Spleen (tissue), 11 donors: ENCODE data around the gene BACH2. TPM values are rescaled to one million over a fixed set of nuclear protein-coding genes. Genes with fewer than 3 reads are reported as not detected.

Source experiments
- DNase-seq: peaks from one replicate; pipeline ENCODE4 v3.0.0-alpha.2; 2020
- H3K27ac ChIP-seq, 8 donors: fragments of 200-600 bp; sonication (generic) in 7 of 8; 1 replicate in 4 of 8; 2 replicates in 4 of 8; pipeline versions ENCODE4 v1.5.0 to v1.8.0; 2016 to 2021; ENCODE audit warnings: inconsistent platforms in 4 of 8, mild to moderate bottlenecking in 4 of 8, moderate library complexity in 1 of 8
- H3K27me3 ChIP-seq, 7 donors: fragments of 200-600 bp; sonication (generic) in 6 of 7; replicated peaks in 1 of 7; 1 replicate in 4 of 7; 2 replicates in 3 of 7; pipeline versions ENCODE4 v1.5.0 to v1.8.0; 2016 to 2021; ENCODE audit warnings: inconsistent platforms in 3 of 7, mild to moderate bottlenecking in 1 of 7
- H3K36me3 ChIP-seq, 6 donors: fragments of 200-600 bp; sonication (generic) in 5 of 6; 1 replicate in 4 of 6; 2 replicates in 2 of 6; pipeline versions ENCODE4 v1.5.0 to v1.8.0; 2016 to 2021; ENCODE audit warnings: inconsistent platforms in 2 of 6
- H3K4me1 ChIP-seq, 6 donors: fragments of 200-600 bp; sonication (generic) in 5 of 6; 1 replicate in 3 of 6; 2 replicates in 3 of 6; pipeline versions ENCODE4 v1.5.0 to v1.8.0; 2016 to 2021; ENCODE audit warnings: inconsistent platforms in 3 of 6
- H3K4me3 ChIP-seq, 8 donors: fragments of 200-600 bp; sonication (generic) in 7 of 8; 1 replicate in 4 of 8; 2 replicates in 4 of 8; pipeline versions ENCODE4 v1.5.0 to v1.8.0; 2016 to 2021; ENCODE audit warnings: inconsistent platforms in 4 of 8, mild to moderate bottlenecking in 4 of 8, moderate library complexity in 2 of 8
- H3K9me3 ChIP-seq, 8 donors: fragments of 200-600 bp; sonication (generic) in 7 of 8; 1 replicate in 4 of 8; 2 replicates in 4 of 8; pipeline versions ENCODE4 v1.5.0 to v1.8.0; 2016 to 2021; ENCODE audit warnings: inconsistent platforms in 4 of 8
- CTCF ChIP-seq, 11 experiments: fragments of 200-600 bp in 7 of 11; fragments of 450-650 bp in 4 of 11; sonication (generic) in 4 of 11; IDR thresholded peaks in 8 of 11; conservative IDR thresholded peaks in 3 of 11; 1 replicate in 7 of 11; 2 replicates in 4 of 11; pipeline versions ENCODE4 v1.4.0 to v1.8.0; 2016 to 2021; ENCODE audit warnings: antibody characterized with exemption in 11 of 11, inconsistent platforms in 4 of 11, mild to moderate bottlenecking in 1 of 11
- POLR2A ChIP-seq, 3 donors: fragments of 450-650 bp; IDR thresholded peaks; one replicate each; pipeline ENCODE4 v1.5.1; 2017; ENCODE audit warnings: antibody characterized with exemption in 3 of 3, mild to moderate bottlenecking in 1 of 3
- POLR2AphosphoS5 ChIP-seq, 3 donors: sonication (generic); formaldehyde crosslinking; IDR thresholded peaks; one replicate each; pipeline ENCODE4 v1.5.1; 2017; ENCODE audit warnings: antibody characterized with exemption in 3 of 3
- WGBS, 5 donors: extraction: QIAGEN DNeasy Blood & Tissue Kit in 3 of 5; methylation state at CpG; one replicate each; pipeline versions ENCODE4 v1.1.5 to v1.1.7; 2013 to 2018; 5-methylcytosine and 5-hydroxymethylcytosine counted together
- intact Hi-C: fragments of 100-400 bp; cut with DNase I; formaldehyde crosslinking; loops from one replicate; pipeline ENCODE4 v1.15.0; 2023; ENCODE audit warnings: low total_unique reads
- polyA plus RNA-seq, 3 donors: library from polyadenylated mRNA; stranded (reverse); fragments of 200-250 nt; gene quantifications; one replicate each; pipeline ENCODE4 v1.2.1, GENCODE V29; 2013
- total RNA-seq, 7 donors: library from RNA; depleted of rRNA in 3 of 7; stranded (reverse); fragments of >200 nt in 3 of 7; fragmentation: NEBNext Ultra II Directional in 4 of 7; extraction: Animal tissue kit (Norgen Biotek cat#: 25700) in 4 of 7; gene quantifications; one replicate each; pipeline versions ENCODE4 v1.1.0 to v1.2.1, GENCODE V29; 2016 to 2021
- donor health status: healthy with polysubstance abuse.
- donor health status: DM: no; HTN: no; CAD: no; lungs with moderate emphysema.
- donor health status: DM: no; HTN: no; CAD: no.
- donor health status: Bipolar disorder and iron deficiency.
- donor health status: healthy.
- donor health status: DM: no; HTN: no; CAD: no.
- donor health status: DM: yes; HTN: yes; CAD: no.

The BACH2 gene
- total and polyA plus RNA-seq, 10 donors: 3.0 to 53.8 (median 32.3) TPM

GRCh38 chr6:90121982-90122381 lies 174.7 kb downstream of the BACH2 start:
- H3K4me1 ChIP-seq: peaks cover 0 to 52% (median 2%) of the 10 kb centered on the region in 6 donors
- peaks cover 0 to under 1% (median 0%) of the 10 kb centered on the region in 8 donors for H3K9me3 ChIP-seq
- no peaks in the 10 kb centered on the region for H3K36me3 ChIP-seq
- TF ChIP-seq POLR2AphosphoS5 (IDR thresholded peaks at IDR 0.05): no peak
- TF ChIP-seq CTCF (IDR thresholded peaks at IDR 0.05 in 8 of 11, conservative IDR thresholded peaks at IDR 0.05 in 3 of 11): no peak
- no peak for TF ChIP-seq POLR2A (IDR thresholded peaks at IDR 0.05)
- WGBS, 5 donors: 55 to 73% (median 62%) methylated on average over 4 of the region's 4 CpGs
- no peaks in the 10 kb centered on the region for H3K27me3 ChIP-seq
- no peak for DNase-seq
- intact Hi-C loops: no loop called here
- no peak overlapping the region for H3K27ac ChIP-seq
- no peak overlapping the region for H3K4me3 ChIP-seq

GRCh38 chr6:90120327-90120726 lies 176.3 kb downstream of the BACH2 start:
- WGBS, 5 donors: 74 to 94% (median 78%) methylated on average over 2 of the region's 2 CpGs
- H3K4me1 ChIP-seq: peaks cover 0 to 38% (median 0%) of the 10 kb centered on the region in 6 donors
- no peak for TF ChIP-seq CTCF (IDR thresholded peaks at IDR 0.05 in 8 of 11, conservative IDR thresholded peaks at IDR 0.05 in 3 of 11)
- TF ChIP-seq POLR2A (IDR thresholded peaks at IDR 0.05): no peak
- no peak for TF ChIP-seq POLR2AphosphoS5 (IDR thresholded peaks at IDR 0.05)

GRCh38 chr6:90119618-90120017 lies 177.0 kb downstream of the BACH2 start:
- TF ChIP-seq POLR2AphosphoS5 (IDR thresholded peaks at IDR 0.05) (no peak), POLR2A (IDR thresholded peaks at IDR 0.05) (no peak), CTCF (IDR thresholded peaks at IDR 0.05 in 8 of 11, conservative IDR thresholded peaks at IDR 0.05 in 3 of 11) (no peak)
- H3K4me3 ChIP-seq: no peak overlapping the region
- no peaks in the 10 kb centered on the region for H3K36me3 ChIP-seq
- peaks cover 0 to 38% (median 0%) of the 10 kb centered on the region in 6 donors for H3K4me1 ChIP-seq
- H3K27ac ChIP-seq: no peak overlapping the region
- H3K9me3 ChIP-seq: peaks cover 0 to 23% (median 11%) of the 10 kb centered on the region in 8 donors
- WGBS, 5 donors: 92 to 98% (median 94%) methylated on average over 3 of the region's 3 CpGs
- DNase-seq: no peak
- no peaks in the 10 kb centered on the region for H3K27me3 ChIP-seq
- intact Hi-C loops: no loop called here

More at GRCh38 chr6:90120327-90120726, 176.3 kb downstream of the BACH2 start:
- H3K9me3 ChIP-seq: peaks cover 0 to 16% (median 8%) of the 10 kb centered on the region in 8 donors
- intact Hi-C loops: no loop called here
- H3K27ac ChIP-seq: no peak overlapping the region
- no peak overlapping the region for H3K4me3 ChIP-seq
- H3K36me3 ChIP-seq: no peaks in the 10 kb centered on the region
- no peaks in the 10 kb centered on the region for H3K27me3 ChIP-seq
- no peak for DNase-seq

- Histone ChIP-seq H3K4me3 (no peak overlapping the region), H3K4me1 (peaks cover 0 to 28% (median 0%) of the 10 kb centered on the region in 6 donors), H3K9me3 (peaks cover 0 to 33% (median 21%) of the 10 kb centered on the region in 8 donors), H3K36me3 (no peaks in the 10 kb centered on the region), H3K27me3 (no peaks in the 10 kb centered on the region), H3K27ac (no peak overlapping the region)
- no peak for TF ChIP-seq CTCF (IDR thresholded peaks at IDR 0.05 in 8 of 11, conservative IDR thresholded peaks at IDR 0.05 in 3 of 11)
- TF ChIP-seq POLR2A (IDR thresholded peaks at IDR 0.05): no peak
- TF ChIP-seq POLR2AphosphoS5 (IDR thresholded peaks at IDR 0.05): no peak
- 88 to 97% (median 95%) methylated on average over 2 of the region's 2 CpGs for WGBS, 5 donors
- intact Hi-C loops: no loop called here
- DNase-seq: no peak
These were observed 178.1 kb downstream of the BACH2 start for GRCh38 chr6:90118581-90118980.
